Activated CD8-positive, alpha-beta memory T cell treated with anti-CD3 and anti-CD28 coated beads, Interleukin-2, amount 50 U/mL, for 1 hour (primary cell): ENCODE data around the gene GBA3.

Experiments
- DNase-seq: peaks from one replicate; pipeline ENCODE4 v3.0.0-alpha.2; 2020; ENCODE audit errors: extremely low read depth

GBA3 gene

GRCh38 chr4:22692736-22693135 lies at the start of gene GBA3:
Gene GBA3 (plus strand): TSS chr4:22692937.
- DNase-seq = no peak

GRCh38 chr4:22643952-22644351 lies 48.8 kb upstream of the GBA3 start:
- no peak for DNase-seq

GRCh38 chr4:22645481-22646182 lies 47.1 kb upstream of the GBA3 start:
- no peak for DNase-seq

- no peak for DNase-seq
Measured at GRCh38 chr4:22648996-22649395, 43.7 kb upstream of the GBA3 start.

GRCh38 chr4:22650771-22651170 lies 42.0 kb upstream of the GBA3 start:
- DNase-seq = no peak

- no peak for DNase-seq
Measured at GRCh38 chr4:22653752-22654151, 39.0 kb upstream of the GBA3 start.

GRCh38 chr4:22661443-22661842 lies 31.3 kb upstream of the GBA3 start:
- no peak for DNase-seq

GRCh38 chr4:22667332-22667940 lies 25.3 kb upstream of the GBA3 start:
- no peak for DNase-seq

- no peak for DNase-seq
Measured at GRCh38 chr4:22668301-22668700, 24.4 kb upstream of the GBA3 start.

GRCh38 chr4:22668702-22669101 lies 24.0 kb upstream of the GBA3 start:
- DNase-seq = no peak

- DNase-seq = no peak
Measured at GRCh38 chr4:22670956-22671355, 21.8 kb upstream of the GBA3 start.

- DNase-seq = no peak
Measured at GRCh38 chr4:22672519-22672918, 20.2 kb upstream of the GBA3 start.

GRCh38 chr4:22672944-22673343 lies 19.8 kb upstream of the GBA3 start:
- no peak for DNase-seq

- no peak for DNase-seq
Measured at GRCh38 chr4:22674700-22675099, 18.0 kb upstream of the GBA3 start.

- no peak for DNase-seq
Measured at GRCh38 chr4:22676063-22676462, 16.7 kb upstream of the GBA3 start.

- no peak for DNase-seq
Measured at GRCh38 chr4:22677780-22678179, 15.0 kb upstream of the GBA3 start.

GRCh38 chr4:22678940-22679854 lies 13.5 kb upstream of the GBA3 start:
- DNase-seq = no peak

- DNase-seq = no peak
Measured at GRCh38 chr4:22680065-22680642, 12.6 kb upstream of the GBA3 start.

- no peak for DNase-seq
Measured at GRCh38 chr4:22683726-22684125, 9.0 kb upstream of the GBA3 start.

GRCh38 chr4:22686141-22686540 lies 6.6 kb upstream of the GBA3 start:
- DNase-seq = no peak

- no peak for DNase-seq
Measured at GRCh38 chr4:22688236-22688635, 4.5 kb upstream of the GBA3 start.

- no peak for DNase-seq
Measured at GRCh38 chr4:22689428-22689827, 3.3 kb upstream of the GBA3 start.
